Thyroid gland (tissue), 4 donors: ENCODE measurements around the gene RESP18.

ENCODE experiments used
- POLR2A ChIP-seq, 2 donors: fragments of 450-650 bp; IDR thresholded peaks; one replicate each; pipeline ENCODE4 v1.6.1; 2017; ENCODE audit warnings: antibody characterized with exemption in 2 of 2, mild to moderate bottlenecking in 2 of 2, moderate library complexity in 1 of 2
- TF ChIP-seq, protein P1 (sequence below), 6 experiments: fragments of 200-600 bp in 3 of 6; fragments of 450-650 bp in 3 of 6; sonication (generic) in 3 of 6; IDR thresholded peaks; one replicate each; pipeline ENCODE4 v1.5.1; 2016 to 2019; ENCODE audit warnings: antibody characterized with exemption in 6 of 6, mild to moderate bottlenecking in 2 of 6, inconsistent platforms in 1 of 6, moderate library complexity in 1 of 6

DNA sequence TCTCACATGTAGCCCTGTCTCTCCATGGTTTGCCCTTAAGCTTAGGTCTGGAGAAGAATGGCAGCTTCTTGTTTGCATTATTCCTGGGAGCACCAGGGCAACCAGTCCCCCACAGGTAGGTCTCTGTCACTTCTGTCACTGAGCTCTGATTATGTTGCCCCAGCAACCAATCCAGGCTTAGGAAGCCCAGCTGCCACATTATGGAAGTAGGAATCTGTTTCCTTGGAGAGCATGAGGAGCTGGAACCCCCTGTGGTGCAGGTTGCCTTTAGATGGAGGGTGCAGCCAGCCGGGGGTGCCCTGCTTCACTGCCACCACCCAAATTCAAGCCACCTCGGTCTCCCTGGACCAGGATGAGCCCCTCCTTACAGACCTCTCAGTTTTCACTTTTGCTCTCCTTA is 4.8 kb downstream of the RESP18 start:
- TF ChIP-seq, protein P1, sequence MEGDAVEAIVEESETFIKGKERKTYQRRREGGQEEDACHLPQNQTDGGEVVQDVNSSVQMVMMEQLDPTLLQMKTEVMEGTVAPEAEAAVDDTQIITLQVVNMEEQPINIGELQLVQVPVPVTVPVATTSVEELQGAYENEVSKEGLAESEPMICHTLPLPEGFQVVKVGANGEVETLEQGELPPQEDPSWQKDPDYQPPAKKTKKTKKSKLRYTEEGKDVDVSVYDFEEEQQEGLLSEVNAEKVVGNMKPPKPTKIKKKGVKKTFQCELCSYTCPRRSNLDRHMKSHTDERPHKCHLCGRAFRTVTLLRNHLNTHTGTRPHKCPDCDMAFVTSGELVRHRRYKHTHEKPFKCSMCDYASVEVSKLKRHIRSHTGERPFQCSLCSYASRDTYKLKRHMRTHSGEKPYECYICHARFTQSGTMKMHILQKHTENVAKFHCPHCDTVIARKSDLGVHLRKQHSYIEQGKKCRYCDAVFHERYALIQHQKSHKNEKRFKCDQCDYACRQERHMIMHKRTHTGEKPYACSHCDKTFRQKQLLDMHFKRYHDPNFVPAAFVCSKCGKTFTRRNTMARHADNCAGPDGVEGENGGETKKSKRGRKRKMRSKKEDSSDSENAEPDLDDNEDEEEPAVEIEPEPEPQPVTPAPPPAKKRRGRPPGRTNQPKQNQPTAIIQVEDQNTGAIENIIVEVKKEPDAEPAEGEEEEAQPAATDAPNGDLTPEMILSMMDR (IDR thresholded peaks at IDR 0.05), result no peak
- no peak for TF ChIP-seq POLR2A (IDR thresholded peaks at IDR 0.05)
